ENCODE measurements around the gene KIR2DL3.

GRCh38 chr19:54739587-54740497 is 1.5 kb downstream of the KIR2DL3 start:
- TF ChIP-seq POLR2A (IDR thresholded peaks at IDR 0.05; ENCODE audit: low read length) (no peak), GATA1 (IDR thresholded peaks at IDR 0.05; ENCODE audit: low read depth, low read length) (no peak)

All from erythroblast (primary cell).